NT2/D1 (cell line): ENCODE measurements around the gene GPI.

Source experiments
- DNase-seq: peaks from one replicate; pipeline ENCODE4 v3.0.0-alpha.2; 2011; ENCODE audit warnings: low read depth, low spot score
- H3K27me3 ChIP-seq: 2 replicates; pipeline ENCODE4 v1.6.0; 2011; ENCODE audit warnings: mild to moderate bottlenecking; ENCODE audit not compliant: insufficient read length, insufficient read depth
- H3K36me3 ChIP-seq: 2 replicates; pipeline ENCODE4 v1.6.1; 2011; ENCODE audit warnings: mild to moderate bottlenecking, low read length, mixed read lengths; ENCODE audit not compliant: insufficient read depth, insufficient read length
- H3K4me1 ChIP-seq: 2 replicates; pipeline ENCODE4 v1.5.1; 2011; ENCODE audit not compliant: insufficient read depth, insufficient read length
- H3K4me3 ChIP-seq: 2 replicates; pipeline ENCODE4 v1.5.1; 2011; ENCODE audit warnings: low read depth; ENCODE audit not compliant: insufficient read length
- H3K9ac ChIP-seq: 2 replicates; pipeline ENCODE4 v1.6.0; 2011; ENCODE audit warnings: low read depth; ENCODE audit not compliant: insufficient read length
- H3K9me3 ChIP-seq: 2 replicates; pipeline ENCODE4 v1.5.1; 2011; ENCODE audit warnings: mild to moderate bottlenecking, low read length; ENCODE audit not compliant: insufficient read depth
- SUZ12 ChIP-seq: IDR thresholded peaks from 2 replicates; pipeline ENCODE4 v1.6.1; 2011; ENCODE audit not compliant: insufficient read length, insufficient read depth; ENCODE audit errors: extremely low read depth
- YY1 ChIP-seq: IDR thresholded peaks from 2 replicates; pipeline ENCODE4 v1.6.1; 2011; ENCODE audit not compliant: insufficient read length, insufficient read depth
- ZNF274 ChIP-seq: IDR thresholded peaks from 2 replicates; pipeline ENCODE4 v1.6.1; 2011; ENCODE audit warnings: mild to moderate bottlenecking, low read depth, low read length

The GPI gene

GRCh38 chr19:34343751-34344150, 21.2 kb upstream of the GPI start:
- H3K9me3 ChIP-seq, result no peaks in the 10 kb centered on the region
- no peak overlapping the region for H3K4me3 ChIP-seq
- no peak for DNase-seq
- H3K9ac ChIP-seq, result no peak overlapping the region
- peaks cover 48% of the 10 kb centered on the region for H3K36me3 ChIP-seq
- no peak for TF ChIP-seq ZNF274
- TF ChIP-seq SUZ12, result no peak
- TF ChIP-seq YY1, result no peak
- no peaks in the 10 kb centered on the region for H3K27me3 ChIP-seq
- no peaks in the 10 kb centered on the region for H3K4me1 ChIP-seq

- Histone ChIP-seq H3K9ac (no peak overlapping the region), H3K4me1 (no peaks in the 10 kb centered on the region)
Measured at GRCh38 chr19:34345947-34346351, 19.0 kb upstream of the GPI start.

GRCh38 chr19:34347561-34348165, 17.3 kb upstream of the GPI start:
- no peak overlapping the region for H3K4me3 ChIP-seq
- no peak for DNase-seq
- peaks cover 31% of the 10 kb centered on the region for H3K36me3 ChIP-seq
- no peaks in the 10 kb centered on the region for H3K27me3 ChIP-seq
- no peak overlapping the region for H3K9ac ChIP-seq
- no peaks in the 10 kb centered on the region for H3K9me3 ChIP-seq
- no peaks in the 10 kb centered on the region for H3K4me1 ChIP-seq
- TF ChIP-seq ZNF274 (no peak), SUZ12 (no peak), YY1 (no peak)

More at GRCh38 chr19:34345947-34346351, 19.0 kb upstream of the GPI start:
- Histone ChIP-seq H3K9me3 (no peaks in the 10 kb centered on the region), H3K27me3 (no peaks in the 10 kb centered on the region), H3K36me3 (peaks cover 43% of the 10 kb centered on the region), H3K4me3 (no peak overlapping the region)
- peak; percentile 70 for DNase-seq
- TF ChIP-seq YY1 (no peak), ZNF274 (no peak), SUZ12 (no peak)

DNA sequence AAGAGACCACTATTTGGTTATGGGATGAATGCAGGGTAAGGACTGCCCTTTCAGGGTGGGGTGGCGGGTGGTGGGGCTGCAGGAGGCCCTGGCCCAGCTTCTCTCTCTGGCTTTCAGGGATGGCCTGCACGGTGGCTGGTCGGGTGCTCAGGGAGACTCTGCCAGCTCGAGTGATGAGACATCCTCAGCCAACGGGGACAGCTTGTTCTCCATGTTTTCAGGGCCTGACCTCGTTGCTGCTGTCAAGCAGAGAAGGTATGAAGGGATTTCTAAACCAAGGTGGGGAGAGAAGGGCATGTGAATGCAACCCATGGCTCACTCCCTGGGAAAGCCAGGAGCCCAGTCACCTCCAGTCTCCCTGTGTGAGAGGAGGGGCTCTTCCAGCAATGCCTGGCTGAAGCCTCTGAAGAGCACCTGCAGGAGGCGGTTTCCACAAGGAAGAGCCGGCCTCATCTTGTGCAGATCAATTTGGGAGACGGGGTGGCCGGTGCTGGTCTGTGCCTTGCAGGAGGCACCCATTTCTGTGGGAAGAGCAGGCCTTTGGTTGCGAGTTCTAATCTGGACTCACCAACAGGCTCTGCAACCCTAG, 16.0 kb upstream of the GPI start:
- TF ChIP-seq YY1, result no peak
- no peak for TF ChIP-seq ZNF274
- no peak for TF ChIP-seq SUZ12
- Histone ChIP-seq H3K9ac (no peak overlapping the region), H3K4me3 (no peak overlapping the region), H3K4me1 (no peaks in the 10 kb centered on the region), H3K9me3 (no peaks in the 10 kb centered on the region), H3K36me3 (peaks cover 41% of the 10 kb centered on the region), H3K27me3 (no peaks in the 10 kb centered on the region)
- no peak for DNase-seq

DNA sequence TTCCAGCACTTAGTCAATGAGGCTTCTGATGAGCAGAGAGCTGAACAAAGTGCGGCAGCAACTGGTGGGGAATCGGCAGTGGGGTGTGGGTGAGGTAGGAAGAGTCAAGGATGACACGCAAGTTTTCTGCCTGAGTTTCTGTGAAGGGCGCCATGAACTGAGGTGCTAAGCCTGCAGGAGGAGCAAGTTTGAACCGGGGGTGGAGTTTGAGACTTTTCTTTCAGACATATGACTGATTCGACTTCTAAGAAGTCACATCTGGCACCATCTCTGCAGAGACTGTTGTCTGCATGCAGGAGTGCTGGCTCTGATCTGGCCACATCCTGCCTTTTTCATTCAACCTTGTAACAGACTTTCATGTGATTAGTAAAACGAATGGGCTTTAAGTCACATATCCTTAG, 14.8 kb upstream of the GPI start:
- no peaks in the 10 kb centered on the region for H3K9me3 ChIP-seq
- no peak overlapping the region for H3K9ac ChIP-seq

DNA sequence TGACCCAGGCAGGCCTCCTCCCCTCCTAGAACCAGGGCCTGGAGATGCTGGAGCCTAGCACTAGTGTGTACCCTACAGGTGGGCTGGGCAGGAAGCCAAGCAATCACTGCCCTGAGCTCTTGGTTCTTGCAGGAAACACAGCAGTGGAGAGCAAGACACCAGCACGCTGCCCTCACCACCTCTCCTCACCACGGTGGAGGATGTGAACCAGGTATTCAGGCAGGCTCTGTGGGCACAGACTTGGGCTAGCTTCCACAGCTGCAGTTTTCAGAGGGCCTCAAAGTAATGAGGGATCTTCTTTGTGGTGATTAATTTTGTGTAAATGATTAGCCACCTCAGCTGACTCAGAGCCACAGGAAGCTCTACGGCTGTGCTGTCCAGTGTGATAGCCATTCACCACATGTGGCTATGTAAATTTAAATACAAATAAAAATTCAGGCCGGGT, 13.6 kb upstream of the GPI start:
- Histone ChIP-seq H3K4me3 (no peak overlapping the region), H3K9ac (no peak overlapping the region), H3K4me1 (no peaks in the 10 kb centered on the region), H3K36me3 (peaks cover 50% of the 10 kb centered on the region), H3K27me3 (no peaks in the 10 kb centered on the region), H3K9me3 (no peaks in the 10 kb centered on the region)
- no peak for DNase-seq
- TF ChIP-seq YY1 (no peak), SUZ12 (no peak), ZNF274 (no peak)

More for the DNA sequence above, 14.8 kb upstream of the GPI start:
- no peaks in the 10 kb centered on the region for H3K4me1 ChIP-seq
- H3K36me3 ChIP-seq, result peaks cover 47% of the 10 kb centered on the region
- TF ChIP-seq SUZ12, result no peak
- TF ChIP-seq ZNF274, result no peak
- TF ChIP-seq YY1, result no peak
- no peaks in the 10 kb centered on the region for H3K27me3 ChIP-seq
- DNase-seq, result no peak
- H3K4me3 ChIP-seq, result no peak overlapping the region

GRCh38 chr19:34353546-34353945, 11.4 kb upstream of the GPI start:
- Histone ChIP-seq H3K4me3 (no peak overlapping the region), H3K27me3 (no peaks in the 10 kb centered on the region), H3K9ac (no peak overlapping the region), H3K9me3 (no peaks in the 10 kb centered on the region), H3K4me1 (peaks cover 3% of the 10 kb centered on the region), H3K36me3 (peaks cover 40% of the 10 kb centered on the region)
- no peak for DNase-seq
- TF ChIP-seq SUZ12 (no peak), YY1 (no peak), ZNF274 (no peak)
